Esophagus squamous epithelium (tissue), 5 donors: Measurements from ENCODE around the gene ZNF609. TPM values are rescaled to one million over a fixed set of nuclear protein-coding genes. Genes with fewer than 3 reads are reported as not detected.

Experiments used
- DNase-seq: peaks from one replicate; lab custom pipeline; 2025; lab: John Stamatoyannopoulos, UW
- H3K27ac ChIP-seq, 4 donors: fragments of 200-600 bp; sonication (generic); one replicate each; pipeline ENCODE4 v1.5.1; 2016 to 2019; ENCODE audit warnings: mild to moderate bottlenecking in 1 of 4
- H3K27me3 ChIP-seq, 4 donors: fragments of 200-600 bp; sonication (generic); 1 replicate in 3 of 4; 2 replicates in 1 of 4; pipeline versions ENCODE4 v1.5.1 to v1.6.0; 2017 to 2021; ENCODE audit warnings: antibody characterized with exemption in 1 of 4
- H3K36me3 ChIP-seq, 3 donors: fragments of 200-600 bp; sonication (generic); one replicate each; pipeline ENCODE4 v1.5.1; 2016 to 2019
- H3K4me1 ChIP-seq, 3 donors: fragments of 200-600 bp; sonication (generic); one replicate each; pipeline ENCODE4 v1.5.1; 2017 to 2019
- H3K4me3 ChIP-seq, 4 donors: fragments of 200-600 bp; sonication (generic); 1 replicate in 3 of 4; 2 replicates in 1 of 4; pipeline ENCODE4 v1.5.1; 2016 to 2019; ENCODE audit warnings: mild to moderate bottlenecking in 2 of 4, moderate library complexity in 1 of 4
- H3K9me3 ChIP-seq, 3 donors: fragments of 200-600 bp; sonication (generic); one replicate each; pipeline ENCODE4 v1.5.1; 2016 to 2019
- CTCF ChIP-seq, 6 experiments: fragments of 450-650 bp in 4 of 6; fragments of 200-600 bp in 2 of 6; sonication (generic) in 2 of 6; IDR thresholded peaks; one replicate each; pipeline ENCODE4 v1.5.1; 2016 to 2019; ENCODE audit warnings: antibody characterized with exemption in 6 of 6, mild to moderate bottlenecking in 4 of 6, moderate library complexity in 4 of 6
- POLR2A ChIP-seq, 4 donors: fragments of 450-650 bp; IDR thresholded peaks; one replicate each; pipeline ENCODE4 v1.6.1; 2017; ENCODE audit warnings: antibody characterized with exemption in 4 of 4, mild to moderate bottlenecking in 4 of 4, moderate library complexity in 3 of 4
- WGBS, 2 donors: methylation state at CpG; one replicate each; pipeline ENCODE4 v1.1.5; 2018; 5-methylcytosine and 5-hydroxymethylcytosine counted together
- intact Hi-C: fragments of 100-400 bp; cut with DNase I; formaldehyde crosslinking; loops from one replicate; pipeline ENCODE4 v1.15.0; 2022
- total RNA-seq, 4 donors: library from RNA; depleted of rRNA; stranded (reverse); fragments of >200 nt; gene quantifications; one replicate each; pipeline ENCODE4 v1.1.0, GENCODE V29; 2016
- donor health status: DM: yes; HTN: yes; CAD: no.

Gene ZNF609
- total RNA-seq, 4 donors from 2014 or later = 10.2 to 25.2 (median 13.8) TPM

DNA sequence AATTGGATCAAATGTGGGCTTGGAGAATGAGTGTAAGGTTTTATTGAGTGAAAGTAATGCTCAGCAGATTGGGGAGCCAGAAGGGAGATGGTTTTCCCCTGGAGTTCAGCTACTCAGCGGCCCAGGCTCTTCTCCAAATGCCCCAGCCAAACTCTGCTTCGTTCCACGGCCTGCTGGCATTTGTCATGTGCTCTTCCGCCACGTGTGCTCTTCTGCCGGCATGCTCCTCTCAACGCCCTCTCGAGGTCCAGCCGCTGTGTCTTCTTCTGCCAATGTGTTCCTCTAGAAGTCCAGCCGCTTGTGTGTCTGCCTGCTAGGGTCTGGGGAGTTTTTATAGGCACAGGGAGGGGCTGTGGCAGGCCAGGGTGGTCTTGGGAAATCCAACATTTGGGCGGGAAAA lies 158.2 kb downstream of the ZNF609 start:
- WGBS, 2 donors = 79 to 81% methylated on average over 4 to 6 of the region's 11 CpGs
- Histone ChIP-seq H3K9me3 (no peaks in the 10 kb centered on the region), H3K27me3 (no peaks in the 10 kb centered on the region), H3K27ac (no peak overlapping the region), H3K36me3 (no peaks in the 10 kb centered on the region), H3K4me1 (peaks cover 20 to 49% (median 34%) of the 10 kb centered on the region in 3 donors), H3K4me3 (no peak overlapping the region)
- TF ChIP-seq CTCF (IDR thresholded peaks at IDR 0.05) (no peak), POLR2A (IDR thresholded peaks at IDR 0.05) (no peak)
- DNase-seq = no peak
- intact Hi-C loops = no loop called here

DNA sequence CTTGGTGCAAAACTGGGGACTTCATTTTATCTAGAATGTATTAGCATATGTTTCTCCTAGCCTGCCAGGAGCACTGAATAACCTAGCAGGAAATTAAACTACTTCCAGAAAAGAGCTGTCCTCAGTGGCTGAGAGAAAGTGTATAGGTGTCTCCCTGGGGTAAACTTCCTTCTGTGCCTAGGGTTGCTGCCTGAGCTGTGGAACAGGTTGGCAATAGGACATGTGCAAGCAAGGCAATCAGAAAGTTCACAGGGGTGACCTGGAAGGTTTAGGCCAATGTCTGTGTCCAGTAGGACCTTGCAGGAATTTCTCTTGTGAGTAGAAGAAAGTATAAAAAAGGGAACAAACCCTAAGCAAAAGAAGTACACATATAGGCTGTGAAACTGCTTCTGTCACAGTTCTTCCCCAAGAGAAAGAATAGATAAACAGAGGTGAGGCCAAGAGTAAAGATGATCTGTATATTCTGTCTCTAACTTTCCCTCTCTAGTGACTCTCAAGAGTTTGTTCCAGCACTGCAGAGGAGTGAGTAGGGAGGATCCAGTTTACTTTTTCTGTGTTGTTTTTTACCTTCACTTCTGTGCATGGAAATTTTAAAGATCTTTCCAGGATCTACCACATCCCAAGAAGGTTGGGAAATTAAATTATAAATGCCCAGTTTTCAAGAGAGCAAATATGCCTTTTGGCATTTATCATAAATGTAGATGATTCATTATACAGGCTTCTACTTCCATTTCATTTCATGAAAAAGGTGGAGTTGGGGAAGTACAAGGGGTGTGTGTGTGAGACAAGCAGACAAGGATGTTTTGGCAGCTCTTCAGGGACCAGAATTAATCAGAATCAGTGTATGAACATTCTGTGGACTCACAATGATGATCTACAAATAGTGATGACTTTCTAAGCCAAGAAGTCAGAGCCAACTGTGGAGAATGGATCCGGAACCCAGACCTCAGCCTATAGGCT lies 159.8 kb downstream of the ZNF609 start:
- no peak for DNase-seq
- WGBS, 2 donors = 15 to 23% methylated on average over 1 of the region's 1 CpG
- no peaks in the 10 kb centered on the region for H3K9me3 ChIP-seq
- peaks cover 20 to 61% (median 35%) of the 10 kb centered on the region in 3 donors for H3K4me1 ChIP-seq
- peak overlapping the region in 3 of 4 donors; percentile 1 to 47 (median 12) for H3K27ac ChIP-seq
- H3K27me3 ChIP-seq = no peaks in the 10 kb centered on the region
- no peak overlapping the region for H3K4me3 ChIP-seq
- intact Hi-C loops = no loop called here
- H3K36me3 ChIP-seq = no peaks in the 10 kb centered on the region
- TF ChIP-seq CTCF (IDR thresholded peaks at IDR 0.05) = no peak
- TF ChIP-seq POLR2A (IDR thresholded peaks at IDR 0.05) = no peak

- no peak overlapping the region for H3K4me3 ChIP-seq
- no peaks in the 10 kb centered on the region for H3K27me3 ChIP-seq
- 53 to 67% methylated on average over 3 of the region's 3 CpGs for WGBS, 2 donors
- peak overlapping the region in 2 of 4 donors; percentile 12 to 47 for H3K27ac ChIP-seq
- H3K4me1 ChIP-seq = peaks cover 20 to 62% (median 35%) of the 10 kb centered on the region in 3 donors
- no peak for TF ChIP-seq POLR2A (IDR thresholded peaks at IDR 0.05)
- TF ChIP-seq CTCF (IDR thresholded peaks at IDR 0.05) = no peak
- H3K9me3 ChIP-seq = no peaks in the 10 kb centered on the region
- DNase-seq = no peak
- intact Hi-C loops = no loop called here
- no peaks in the 10 kb centered on the region for H3K36me3 ChIP-seq
Observed at GRCh38 chr15:64621056-64621455, 160.7 kb downstream of the ZNF609 start.

GRCh38 chr15:64622410-64623260 lies 162.3 kb downstream of the ZNF609 start:
- Histone ChIP-seq H3K27ac (peak overlapping the region in 3 of 4 donors; percentile 52 to 77 (median 64)), H3K9me3 (no peaks in the 10 kb centered on the region), H3K4me3 (no peak overlapping the region), H3K4me1 (peaks cover 20 to 62% (median 35%) of the 10 kb centered on the region in 3 donors), H3K36me3 (no peaks in the 10 kb centered on the region), H3K27me3 (no peaks in the 10 kb centered on the region)
- no peak for DNase-seq
- TF ChIP-seq POLR2A (IDR thresholded peaks at IDR 0.05) = no peak
- no peak for TF ChIP-seq CTCF (IDR thresholded peaks at IDR 0.05)
- WGBS, 2 donors = 68 to 76% methylated on average over 7 of the region's 7 CpGs
- intact Hi-C loops = no loop called here
